ENCODE measurements around the gene ZNF678.

Gene ZNF678

DNA sequence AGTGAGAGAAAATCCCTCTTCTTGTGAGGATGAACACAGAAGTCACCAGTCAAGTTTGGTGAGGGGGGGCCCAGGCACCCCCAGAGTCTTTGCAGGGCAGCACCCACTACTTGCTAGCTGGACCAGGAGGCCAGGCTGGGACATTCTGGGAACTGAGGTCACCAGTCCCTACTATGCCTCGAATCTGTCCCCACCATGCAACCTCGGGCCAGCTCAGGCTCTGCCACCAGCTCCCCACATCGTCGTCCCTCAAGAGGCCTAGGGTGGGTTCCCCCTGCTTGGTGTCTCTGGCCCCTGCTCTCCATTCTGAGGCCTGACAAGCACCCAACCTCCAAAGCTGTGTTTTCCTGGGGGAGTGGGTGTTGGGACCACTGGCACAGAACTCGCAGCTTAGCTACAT lies 22.2 kb upstream of the ZNF678 start:
- H3K4me3 ChIP-seq (replicated peaks; ENCODE audit: low read depth, low read length), result no peak overlapping the region
- TF ChIP-seq, protein P1, sequence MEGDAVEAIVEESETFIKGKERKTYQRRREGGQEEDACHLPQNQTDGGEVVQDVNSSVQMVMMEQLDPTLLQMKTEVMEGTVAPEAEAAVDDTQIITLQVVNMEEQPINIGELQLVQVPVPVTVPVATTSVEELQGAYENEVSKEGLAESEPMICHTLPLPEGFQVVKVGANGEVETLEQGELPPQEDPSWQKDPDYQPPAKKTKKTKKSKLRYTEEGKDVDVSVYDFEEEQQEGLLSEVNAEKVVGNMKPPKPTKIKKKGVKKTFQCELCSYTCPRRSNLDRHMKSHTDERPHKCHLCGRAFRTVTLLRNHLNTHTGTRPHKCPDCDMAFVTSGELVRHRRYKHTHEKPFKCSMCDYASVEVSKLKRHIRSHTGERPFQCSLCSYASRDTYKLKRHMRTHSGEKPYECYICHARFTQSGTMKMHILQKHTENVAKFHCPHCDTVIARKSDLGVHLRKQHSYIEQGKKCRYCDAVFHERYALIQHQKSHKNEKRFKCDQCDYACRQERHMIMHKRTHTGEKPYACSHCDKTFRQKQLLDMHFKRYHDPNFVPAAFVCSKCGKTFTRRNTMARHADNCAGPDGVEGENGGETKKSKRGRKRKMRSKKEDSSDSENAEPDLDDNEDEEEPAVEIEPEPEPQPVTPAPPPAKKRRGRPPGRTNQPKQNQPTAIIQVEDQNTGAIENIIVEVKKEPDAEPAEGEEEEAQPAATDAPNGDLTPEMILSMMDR (IDR thresholded peaks at IDR 0.05; ENCODE audit: low read depth, low read length, missing control alignments), result no peak
- DNase-seq (ENCODE audit: extremely low read depth, low read depth), result no peak

DNA sequence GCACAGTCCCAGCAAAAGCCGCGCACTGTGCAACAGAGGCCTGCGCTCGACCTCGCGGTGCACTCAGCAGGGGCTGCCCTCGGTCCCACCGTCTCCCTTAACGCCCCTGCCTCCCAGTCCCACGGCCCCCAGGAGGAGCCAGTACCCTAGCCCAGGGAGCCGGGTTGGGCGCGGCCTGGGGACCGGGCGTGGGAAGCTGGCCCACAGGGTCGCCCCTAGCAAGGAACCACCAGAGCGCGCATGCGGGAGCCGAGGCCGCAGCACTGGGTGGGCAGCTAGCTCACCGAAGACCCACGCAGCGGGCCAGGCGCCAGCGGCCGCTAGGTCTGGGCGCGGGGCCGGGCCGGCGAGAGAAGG lies 21.6 kb upstream of the ZNF678 start:
- TF ChIP-seq, protein P1 (IDR thresholded peaks at IDR 0.05; ENCODE audit: low read depth, low read length, missing control alignments), result no peak
- no peak for DNase-seq (ENCODE audit: extremely low read depth, low read depth)
- H3K4me3 ChIP-seq (replicated peaks; ENCODE audit: low read depth, low read length), result peak overlapping the region; percentile 60

DNA sequence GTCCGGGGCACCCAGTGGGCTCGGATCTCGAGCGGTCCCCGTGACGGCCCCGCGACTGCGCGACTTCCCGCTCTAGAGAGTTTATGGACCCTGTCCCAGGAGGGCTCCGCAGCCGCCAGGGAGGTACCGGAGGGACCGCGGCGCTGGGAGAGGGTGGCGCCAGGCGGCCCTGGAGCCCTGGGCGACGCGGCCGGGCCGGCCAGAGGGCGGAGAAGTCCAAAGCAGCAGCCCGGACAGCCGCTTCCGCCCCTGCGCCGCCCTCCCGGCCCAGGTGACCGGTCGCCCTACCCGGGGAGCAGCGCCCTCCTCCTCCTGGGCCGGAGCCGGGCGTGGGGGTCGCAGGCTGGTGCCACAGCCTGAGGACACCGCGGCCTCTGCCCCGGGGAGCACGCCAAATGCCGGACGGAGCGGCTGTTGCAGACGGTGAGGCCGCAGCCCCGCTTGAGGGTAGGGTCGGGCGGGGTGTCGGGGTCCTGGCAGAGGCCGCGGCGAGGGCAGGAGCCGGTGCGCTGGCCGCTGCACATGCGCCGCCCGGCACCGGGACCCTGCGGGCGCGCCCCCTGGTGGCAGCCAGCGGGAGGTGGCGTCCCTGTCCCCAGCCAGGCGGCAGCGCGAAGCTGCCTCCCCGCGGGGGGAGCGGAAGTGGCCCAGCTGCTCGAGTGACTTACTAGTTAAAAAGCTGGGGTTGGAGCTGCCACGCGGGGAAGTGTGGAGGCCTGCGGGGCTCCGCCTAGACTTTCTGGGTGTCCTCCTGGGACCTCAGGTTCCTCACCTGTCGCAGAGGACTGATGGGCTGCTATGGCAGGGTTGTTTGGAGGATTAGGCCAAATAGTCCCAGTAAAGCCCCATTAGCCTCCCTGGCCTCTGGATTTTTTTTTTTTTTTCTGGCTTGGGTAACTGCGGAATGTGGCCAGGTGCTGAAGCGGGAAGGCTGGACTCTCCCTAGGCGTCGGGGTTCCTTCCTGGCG lies 20.9 kb upstream of the ZNF678 start:
- peak overlapping the region; percentile 60 for H3K4me3 ChIP-seq (replicated peaks; ENCODE audit: low read depth, low read length)
- TF ChIP-seq, protein P1 (IDR thresholded peaks at IDR 0.05; ENCODE audit: low read depth, low read length, missing control alignments), result peak; percentile 72
- peak; percentile 39 for DNase-seq (ENCODE audit: extremely low read depth, low read depth)

DNA sequence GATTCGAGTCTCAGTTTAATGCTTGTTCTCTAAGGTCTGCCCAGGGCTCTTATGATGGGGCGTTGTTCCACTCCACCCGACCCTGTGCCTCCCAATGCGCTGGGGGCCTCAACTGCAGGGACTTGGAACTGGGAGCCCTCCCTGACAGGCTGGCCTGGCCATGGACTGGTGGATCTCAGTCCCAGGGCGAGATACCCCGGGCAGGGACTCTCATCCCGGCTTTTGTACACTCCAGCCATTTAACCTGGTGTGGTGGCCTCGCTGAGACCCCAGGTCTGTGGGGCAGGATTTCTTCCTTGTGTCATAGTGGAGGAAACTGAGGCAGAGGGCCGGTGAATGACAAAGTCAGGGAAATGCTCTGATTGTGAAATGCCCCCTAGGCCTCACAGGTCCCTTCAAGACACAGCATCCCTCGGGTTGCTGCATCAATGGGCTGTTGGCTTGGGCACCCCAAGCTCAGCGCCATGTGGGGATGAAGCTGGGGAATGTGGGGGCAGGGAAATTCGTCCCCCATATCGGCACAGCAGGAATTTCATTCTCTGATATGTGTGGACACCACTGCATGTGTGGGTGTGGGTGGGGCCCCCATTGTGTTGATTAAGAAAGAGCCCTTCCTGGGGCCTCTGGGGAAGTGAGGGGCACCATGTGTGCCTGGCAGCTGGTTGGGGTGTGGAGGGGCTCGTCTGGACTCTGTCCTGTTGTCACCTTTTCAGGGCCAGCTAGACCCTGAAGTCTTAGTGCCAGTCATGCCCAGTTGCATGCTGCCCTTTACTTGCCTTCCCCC lies 19.9 kb upstream of the ZNF678 start:
- no peak for DNase-seq (ENCODE audit: extremely low read depth, low read depth)
- TF ChIP-seq, protein P1 (IDR thresholded peaks at IDR 0.05; ENCODE audit: low read depth, low read length, missing control alignments), result no peak
- no peak overlapping the region for H3K4me3 ChIP-seq (replicated peaks; ENCODE audit: low read depth, low read length)

DNA sequence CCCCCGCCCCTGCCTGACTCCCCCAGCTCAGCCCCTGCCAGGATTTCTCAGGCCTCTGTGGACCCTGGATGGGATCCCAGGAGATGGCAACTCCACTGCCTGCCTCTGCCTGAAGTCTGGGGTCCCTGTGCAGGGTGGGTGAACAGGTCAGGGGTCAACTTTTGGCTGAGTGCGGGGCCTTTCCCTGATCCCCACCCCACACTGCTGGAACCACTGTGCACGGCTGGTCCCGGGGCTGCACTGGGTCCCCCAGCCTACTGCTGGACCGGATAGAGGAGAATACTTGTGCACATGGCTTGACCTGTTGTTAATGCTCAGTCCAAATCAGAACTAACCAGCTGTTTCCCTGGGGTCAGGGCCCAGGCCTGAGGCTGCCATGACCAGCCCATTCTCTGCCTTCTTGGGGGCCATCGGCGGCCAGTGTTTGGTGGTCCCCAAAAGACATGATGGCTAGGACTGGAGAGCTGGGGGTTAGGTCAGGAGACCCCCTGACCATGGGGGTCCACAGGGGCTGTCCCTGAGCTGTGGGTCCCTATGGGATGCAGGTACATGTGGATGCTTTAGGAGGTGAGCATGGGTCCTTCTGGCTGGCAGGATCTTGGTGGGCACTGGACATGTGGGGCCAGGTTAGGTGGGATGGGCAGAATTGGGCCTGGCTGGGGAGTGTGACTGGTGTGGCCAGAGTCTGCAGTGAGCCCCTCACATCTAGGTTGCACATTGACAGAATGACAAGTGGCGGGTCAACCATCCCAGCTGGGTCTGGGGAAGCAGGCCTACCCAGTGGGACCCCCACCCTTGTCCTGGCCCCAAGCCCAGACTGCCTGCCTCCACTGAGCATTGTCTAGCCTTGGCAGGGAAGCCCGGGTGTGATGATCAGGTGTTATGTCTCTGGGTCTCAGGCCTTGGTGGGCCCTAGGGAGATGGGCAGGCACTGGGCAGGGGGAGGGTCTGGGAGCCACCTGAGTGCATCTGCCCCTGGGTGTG lies 19.0 kb upstream of the ZNF678 start:
- TF ChIP-seq, protein P1 (IDR thresholded peaks at IDR 0.05; ENCODE audit: low read depth, low read length, missing control alignments), result no peak
- no peak overlapping the region for H3K4me3 ChIP-seq (replicated peaks; ENCODE audit: low read depth, low read length)
- DNase-seq (ENCODE audit: extremely low read depth, low read depth), result no peak

DNA sequence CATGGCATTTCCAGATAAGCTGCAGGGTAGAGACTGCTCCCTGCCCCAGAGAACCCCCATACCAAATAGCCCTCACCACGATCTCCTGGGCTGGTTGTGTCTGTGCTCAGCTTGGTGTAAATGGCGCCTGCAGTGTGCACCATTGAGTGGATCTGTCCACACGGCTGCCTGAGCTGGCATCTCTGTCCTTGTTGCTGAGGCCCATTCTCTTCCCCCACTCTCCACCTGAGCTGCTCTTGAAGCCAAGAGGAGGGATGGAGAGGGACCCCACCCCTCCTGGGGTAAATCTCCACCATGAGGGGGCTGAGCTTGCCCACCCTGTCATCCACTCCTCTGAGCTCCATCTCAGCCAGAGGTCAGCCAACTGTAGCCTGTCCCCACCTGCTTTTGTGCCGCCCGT lies 18.0 kb upstream of the ZNF678 start:
- no peak for DNase-seq (ENCODE audit: extremely low read depth, low read depth)
- H3K4me3 ChIP-seq (replicated peaks; ENCODE audit: low read depth, low read length), result no peak overlapping the region
- TF ChIP-seq, protein P1 (IDR thresholded peaks at IDR 0.05; ENCODE audit: low read depth, low read length, missing control alignments), result no peak
